Neural cell (in vitro differentiated cells): ENCODE measurements around the gene HAO1. TPM values are rescaled to one million over a fixed set of nuclear protein-coding genes. Genes with fewer than 3 reads are reported as not detected.

Experiments
- H2AFZ ChIP-seq: fragments of 200-600, 300-800 bp; sonication (generic), shearing (Covaris generic); 2 replicates; pipeline ENCODE4 v1.6.0; 2014; ENCODE audit warnings: low read depth, mild to moderate bottlenecking, antibody characterized with exemption, low read length, moderate library complexity
- H3F3A ChIP-seq: fragments of 200-600 bp; shearing (Covaris generic); 2 replicates; pipeline ENCODE4 v1.6.1; 2016; ENCODE audit warnings: mild to moderate bottlenecking, moderate library complexity, mixed read lengths, antibody characterized with exemption, low read length; ENCODE audit not compliant: insufficient read depth, poor library complexity, severe bottlenecking
- H3K27ac ChIP-seq: fragments of 200-600, 300-800 bp; sonication (generic), shearing (Covaris generic); 2 replicates; pipeline ENCODE4 v1.5.1; 2014; ENCODE audit warnings: mild to moderate bottlenecking, low read length, moderate library complexity
- H3K27me3 ChIP-seq: fragments of 300-800, 200-600 bp; sonication (generic), shearing (Covaris generic); 2 replicates; pipeline ENCODE4 v1.6.0; 2014; ENCODE audit warnings: mild to moderate bottlenecking, low read depth, low read length, moderate library complexity; ENCODE audit not compliant: insufficient read depth
- H3K36me3 ChIP-seq: fragments of 300-800, 200-600 bp; sonication (generic), shearing (Covaris generic); 2 replicates; pipeline ENCODE4 v1.5.1; 2014; ENCODE audit warnings: mild to moderate bottlenecking, antibody characterized with exemption, low read length, moderate library complexity; ENCODE audit not compliant: insufficient read depth
- H3K4me2 ChIP-seq: fragments of 300-800, 200-600 bp; sonication (generic), shearing (Covaris generic); 2 replicates; pipeline ENCODE4 v1.6.0; 2014; ENCODE audit warnings: mild to moderate bottlenecking, low read length
- H3K4me3 ChIP-seq: fragments of 300-800, 200-600 bp; sonication (generic), shearing (Covaris generic); 2 replicates; pipeline ENCODE4 v1.5.1; 2014; ENCODE audit warnings: mild to moderate bottlenecking, low read length, moderate library complexity
- H3K79me2 ChIP-seq: fragments of 200-600 bp; shearing (Covaris generic); replicated peaks from 2 replicates; pipeline ENCODE4 v1.6.0; 2014; ENCODE audit warnings: mild to moderate bottlenecking, low read length, moderate library complexity; ENCODE audit not compliant: insufficient read depth
- H3K9ac ChIP-seq: fragments of 300-800, 200-600 bp; sonication (generic), shearing (Covaris generic); 2 replicates; pipeline ENCODE4 v1.6.1; 2016; ENCODE audit warnings: mild to moderate bottlenecking, low read length, mixed read lengths
- H3K9me2 ChIP-seq: fragments of 200-600 bp; shearing (Covaris generic); 2 replicates; pipeline ENCODE4 v1.6.1; 2016; ENCODE audit warnings: mild to moderate bottlenecking, low read length, mixed read lengths; ENCODE audit not compliant: insufficient read depth
- H3K9me3 ChIP-seq: fragments of 200-600, 300-800 bp; sonication (generic), shearing (Covaris generic); 2 replicates; pipeline ENCODE4 v1.6.1; 2016; ENCODE audit warnings: mild to moderate bottlenecking, mixed run types, low read length, moderate library complexity, mixed read lengths
- H4K20me1 ChIP-seq: fragments of 200-600 bp; shearing (Covaris generic); 2 replicates; pipeline ENCODE4 v1.6.1; 2016; ENCODE audit warnings: mild to moderate bottlenecking, mixed run types; ENCODE audit not compliant: insufficient read depth
- EP300 ChIP-seq: fragments of 450-650 bp; conservative IDR thresholded peaks from 2 replicates; pipeline ENCODE4 v1.6.1; 2014; ENCODE audit warnings: antibody characterized with exemption, mild to moderate bottlenecking, moderate library complexity; ENCODE audit not compliant: poor library complexity, severe bottlenecking
- EZH2 ChIP-seq: fragments of 200-600, 300-800 bp; shearing (Covaris generic), sonication (generic); IDR thresholded peaks from 2 replicates; pipeline ENCODE4 v1.6.1; 2014; ENCODE audit warnings: antibody characterized with exemption, low read length, borderline replicate concordance, mild to moderate bottlenecking; ENCODE audit not compliant: insufficient read depth, poor library complexity, severe bottlenecking
- MXI1 ChIP-seq: fragments of 450-650 bp; conservative IDR thresholded peaks from 2 replicates; pipeline ENCODE4 v1.6.1; 2014; ENCODE audit warnings: antibody characterized with exemption, mild to moderate bottlenecking; ENCODE audit not compliant: poor library complexity, severe bottlenecking
- POLR2AphosphoS5 ChIP-seq: IDR thresholded peaks from 2 replicates; pipeline ENCODE4 v1.6.1; 2012
- RAD21 ChIP-seq: fragments of 450-650 bp; conservative IDR thresholded peaks from 2 replicates; pipeline ENCODE4 v1.6.1; 2014; ENCODE audit warnings: antibody characterized with exemption, mild to moderate bottlenecking, moderate library complexity
- SMC3 ChIP-seq: fragments of 450-650 bp; conservative IDR thresholded peaks from 2 replicates; pipeline ENCODE4 v1.6.1; 2014; ENCODE audit warnings: antibody characterized with exemption, mild to moderate bottlenecking, moderate library complexity; ENCODE audit not compliant: poor library complexity
- TAF1 ChIP-seq: IDR thresholded peaks from 2 replicates; pipeline ENCODE4 v1.6.1; 2012; ENCODE audit warnings: low read depth
- polyA plus RNA-seq: library from polyadenylated mRNA; depleted of rRNA; stranded (reverse); fragments of >200 nt; gene quantifications from 2 replicates; pipeline ENCODE4 v1.2.3, GENCODE V29; 2014
- TF ChIP-seq, protein P1 (sequence below): fragments of 450-650 bp; IDR thresholded peaks from 2 replicates; pipeline ENCODE4 v1.5.1; 2014; ENCODE audit warnings: antibody characterized with exemption, mild to moderate bottlenecking, moderate library complexity; ENCODE audit not compliant: poor library complexity, severe bottlenecking
- TF ChIP-seq, protein P2 (sequence below): IDR thresholded peaks from 2 replicates; pipeline ENCODE4 v1.6.1; 2012; ENCODE audit warnings: borderline replicate concordance

The HAO1 gene
- polyA plus RNA-seq, 1 donor from 2014 or later, result not detected

DNA sequence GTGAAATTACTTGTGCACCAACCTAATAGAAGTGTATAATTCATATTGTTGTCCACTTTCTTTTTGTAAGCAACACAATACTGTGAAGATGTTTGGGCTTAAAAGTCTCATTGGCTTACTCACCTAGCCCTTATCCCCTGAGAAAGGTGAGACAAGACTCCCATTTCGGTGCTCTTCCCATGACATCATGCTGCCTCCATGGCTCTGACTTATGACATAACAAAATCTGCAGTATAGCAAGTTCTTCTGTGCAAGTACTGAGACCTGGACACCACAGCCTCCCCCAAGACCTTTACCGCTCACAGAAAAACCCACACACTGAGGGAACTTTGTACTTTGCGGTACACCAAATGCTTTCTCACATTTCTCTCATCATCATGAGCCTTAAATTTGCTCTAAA, 50.5 kb downstream of the HAO1 start:
- H3K27me3 ChIP-seq, result no peaks in the 10 kb centered on the region
- no peaks in the 10 kb centered on the region for H3K36me3 ChIP-seq
- TF ChIP-seq EP300, result no peak
- TF ChIP-seq TAF1, result no peak
- TF ChIP-seq MXI1, result no peak
- TF ChIP-seq EZH2, result no peak
- no peak for TF ChIP-seq SMC3
- no peak for TF ChIP-seq POLR2AphosphoS5
- TF ChIP-seq, protein P1, sequence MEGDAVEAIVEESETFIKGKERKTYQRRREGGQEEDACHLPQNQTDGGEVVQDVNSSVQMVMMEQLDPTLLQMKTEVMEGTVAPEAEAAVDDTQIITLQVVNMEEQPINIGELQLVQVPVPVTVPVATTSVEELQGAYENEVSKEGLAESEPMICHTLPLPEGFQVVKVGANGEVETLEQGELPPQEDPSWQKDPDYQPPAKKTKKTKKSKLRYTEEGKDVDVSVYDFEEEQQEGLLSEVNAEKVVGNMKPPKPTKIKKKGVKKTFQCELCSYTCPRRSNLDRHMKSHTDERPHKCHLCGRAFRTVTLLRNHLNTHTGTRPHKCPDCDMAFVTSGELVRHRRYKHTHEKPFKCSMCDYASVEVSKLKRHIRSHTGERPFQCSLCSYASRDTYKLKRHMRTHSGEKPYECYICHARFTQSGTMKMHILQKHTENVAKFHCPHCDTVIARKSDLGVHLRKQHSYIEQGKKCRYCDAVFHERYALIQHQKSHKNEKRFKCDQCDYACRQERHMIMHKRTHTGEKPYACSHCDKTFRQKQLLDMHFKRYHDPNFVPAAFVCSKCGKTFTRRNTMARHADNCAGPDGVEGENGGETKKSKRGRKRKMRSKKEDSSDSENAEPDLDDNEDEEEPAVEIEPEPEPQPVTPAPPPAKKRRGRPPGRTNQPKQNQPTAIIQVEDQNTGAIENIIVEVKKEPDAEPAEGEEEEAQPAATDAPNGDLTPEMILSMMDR, result no peak
- no peak overlapping the region for H3K4me3 ChIP-seq
- H3K4me2 ChIP-seq, result no peak overlapping the region
- H3F3A ChIP-seq, result no peaks in the 10 kb centered on the region
- H3K79me2 ChIP-seq, result no peaks in the 10 kb centered on the region
- H3K27ac ChIP-seq, result no peak overlapping the region
- no peak overlapping the region for H2AFZ ChIP-seq
- no peaks in the 10 kb centered on the region for H3K9me3 ChIP-seq
- no peak overlapping the region for H3K9ac ChIP-seq
- no peaks in the 10 kb centered on the region for H3K9me2 ChIP-seq
- H4K20me1 ChIP-seq, result no peaks in the 10 kb centered on the region

GRCh38 chr20:7883741-7884140, 56.5 kb downstream of the HAO1 start:
- TF ChIP-seq MXI1 (no peak), EP300 (no peak), TAF1 (no peak), RAD21 (no peak), POLR2AphosphoS5 (no peak), SMC3 (no peak), EZH2 (no peak)
- TF ChIP-seq, protein P2, sequence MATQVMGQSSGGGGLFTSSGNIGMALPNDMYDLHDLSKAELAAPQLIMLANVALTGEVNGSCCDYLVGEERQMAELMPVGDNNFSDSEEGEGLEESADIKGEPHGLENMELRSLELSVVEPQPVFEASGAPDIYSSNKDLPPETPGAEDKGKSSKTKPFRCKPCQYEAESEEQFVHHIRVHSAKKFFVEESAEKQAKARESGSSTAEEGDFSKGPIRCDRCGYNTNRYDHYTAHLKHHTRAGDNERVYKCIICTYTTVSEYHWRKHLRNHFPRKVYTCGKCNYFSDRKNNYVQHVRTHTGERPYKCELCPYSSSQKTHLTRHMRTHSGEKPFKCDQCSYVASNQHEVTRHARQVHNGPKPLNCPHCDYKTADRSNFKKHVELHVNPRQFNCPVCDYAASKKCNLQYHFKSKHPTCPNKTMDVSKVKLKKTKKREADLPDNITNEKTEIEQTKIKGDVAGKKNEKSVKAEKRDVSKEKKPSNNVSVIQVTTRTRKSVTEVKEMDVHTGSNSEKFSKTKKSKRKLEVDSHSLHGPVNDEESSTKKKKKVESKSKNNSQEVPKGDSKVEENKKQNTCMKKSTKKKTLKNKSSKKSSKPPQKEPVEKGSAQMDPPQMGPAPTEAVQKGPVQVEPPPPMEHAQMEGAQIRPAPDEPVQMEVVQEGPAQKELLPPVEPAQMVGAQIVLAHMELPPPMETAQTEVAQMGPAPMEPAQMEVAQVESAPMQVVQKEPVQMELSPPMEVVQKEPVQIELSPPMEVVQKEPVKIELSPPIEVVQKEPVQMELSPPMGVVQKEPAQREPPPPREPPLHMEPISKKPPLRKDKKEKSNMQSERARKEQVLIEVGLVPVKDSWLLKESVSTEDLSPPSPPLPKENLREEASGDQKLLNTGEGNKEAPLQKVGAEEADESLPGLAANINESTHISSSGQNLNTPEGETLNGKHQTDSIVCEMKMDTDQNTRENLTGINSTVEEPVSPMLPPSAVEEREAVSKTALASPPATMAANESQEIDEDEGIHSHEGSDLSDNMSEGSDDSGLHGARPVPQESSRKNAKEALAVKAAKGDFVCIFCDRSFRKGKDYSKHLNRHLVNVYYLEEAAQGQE, result no peak
- TF ChIP-seq, protein P1, result no peak

More at GRCh38 chr20:7883741-7884140, 56.5 kb downstream of the HAO1 start:
- Histone ChIP-seq H3F3A (no peaks in the 10 kb centered on the region), H4K20me1 (no peaks in the 10 kb centered on the region), H3K9me3 (no peaks in the 10 kb centered on the region), H3K4me2 (no peak overlapping the region), H3K27ac (no peak overlapping the region), H3K4me3 (no peak overlapping the region), H3K36me3 (no peaks in the 10 kb centered on the region), H2AFZ (no peak overlapping the region), H3K9me2 (no peaks in the 10 kb centered on the region), H3K79me2 (no peaks in the 10 kb centered on the region), H3K27me3 (no peaks in the 10 kb centered on the region), H3K9ac (no peak overlapping the region)
